Spleen (tissue), 7 donors: ENCODE results near the gene PHB1.

Source experiments
- POLR2A ChIP-seq, 3 donors: fragments of 450-650 bp; IDR thresholded peaks; one replicate each; pipeline ENCODE4 v1.5.1; 2017; ENCODE audit warnings: antibody characterized with exemption in 3 of 3, mild to moderate bottlenecking in 1 of 3
- POLR2AphosphoS5 ChIP-seq, 3 donors: sonication (generic); formaldehyde crosslinking; IDR thresholded peaks; one replicate each; pipeline ENCODE4 v1.5.1; 2017; ENCODE audit warnings: antibody characterized with exemption in 3 of 3
- TF ChIP-seq, protein P1 (sequence below), 11 experiments: fragments of 200-600 bp in 7 of 11; fragments of 450-650 bp in 4 of 11; sonication (generic) in 4 of 11; IDR thresholded peaks in 8 of 11; conservative IDR thresholded peaks in 3 of 11; 1 replicate in 7 of 11; 2 replicates in 4 of 11; pipeline versions ENCODE4 v1.4.0 to v1.8.0; 2016 to 2021; ENCODE audit warnings: antibody characterized with exemption in 11 of 11, inconsistent platforms in 4 of 11, mild to moderate bottlenecking in 1 of 11
- donor health status: DM: no; HTN: no; CAD: no; lungs with moderate emphysema.
- donor health status: DM: no; HTN: no; CAD: no.
- donor health status: DM: no; HTN: no; CAD: no.

DNA sequence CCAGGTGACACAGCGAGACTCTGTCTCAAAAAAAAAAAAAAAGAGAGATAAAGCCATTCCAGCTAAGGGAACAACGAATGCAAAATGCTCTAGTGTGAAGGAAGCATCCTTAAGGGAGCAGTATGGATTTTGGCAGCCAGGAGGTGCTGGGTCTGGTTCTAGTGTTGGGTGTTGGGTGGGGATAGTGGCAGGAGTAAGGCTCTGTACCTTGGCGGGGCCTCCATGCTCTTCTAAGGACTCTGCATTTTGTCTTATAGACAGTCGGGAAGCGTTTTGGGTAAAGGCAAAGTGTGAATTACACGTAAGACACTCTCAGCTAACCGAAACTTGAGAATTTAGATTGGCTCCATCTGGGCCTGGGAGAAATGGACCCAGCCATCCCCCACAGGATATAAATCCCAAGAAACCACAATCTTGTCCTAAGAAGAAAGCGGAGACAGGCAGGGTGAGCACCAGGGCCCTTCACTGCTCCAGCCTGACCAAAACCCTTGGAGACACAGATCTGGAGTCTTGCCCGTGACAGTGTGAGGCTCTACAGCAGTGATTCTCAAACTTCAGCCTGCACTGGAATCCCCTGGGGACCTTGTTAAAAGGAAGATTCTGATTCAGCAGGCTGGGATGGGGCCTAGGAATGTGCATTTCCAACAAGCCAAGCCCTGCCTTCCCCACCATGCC is 33.1 kb upstream of the PHB1 start:
- TF ChIP-seq, protein P1, sequence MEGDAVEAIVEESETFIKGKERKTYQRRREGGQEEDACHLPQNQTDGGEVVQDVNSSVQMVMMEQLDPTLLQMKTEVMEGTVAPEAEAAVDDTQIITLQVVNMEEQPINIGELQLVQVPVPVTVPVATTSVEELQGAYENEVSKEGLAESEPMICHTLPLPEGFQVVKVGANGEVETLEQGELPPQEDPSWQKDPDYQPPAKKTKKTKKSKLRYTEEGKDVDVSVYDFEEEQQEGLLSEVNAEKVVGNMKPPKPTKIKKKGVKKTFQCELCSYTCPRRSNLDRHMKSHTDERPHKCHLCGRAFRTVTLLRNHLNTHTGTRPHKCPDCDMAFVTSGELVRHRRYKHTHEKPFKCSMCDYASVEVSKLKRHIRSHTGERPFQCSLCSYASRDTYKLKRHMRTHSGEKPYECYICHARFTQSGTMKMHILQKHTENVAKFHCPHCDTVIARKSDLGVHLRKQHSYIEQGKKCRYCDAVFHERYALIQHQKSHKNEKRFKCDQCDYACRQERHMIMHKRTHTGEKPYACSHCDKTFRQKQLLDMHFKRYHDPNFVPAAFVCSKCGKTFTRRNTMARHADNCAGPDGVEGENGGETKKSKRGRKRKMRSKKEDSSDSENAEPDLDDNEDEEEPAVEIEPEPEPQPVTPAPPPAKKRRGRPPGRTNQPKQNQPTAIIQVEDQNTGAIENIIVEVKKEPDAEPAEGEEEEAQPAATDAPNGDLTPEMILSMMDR (IDR thresholded peaks at IDR 0.05 in 8 of 11, conservative IDR thresholded peaks at IDR 0.05 in 3 of 11) = no peak
- TF ChIP-seq POLR2A (IDR thresholded peaks at IDR 0.05) (no peak), POLR2AphosphoS5 (IDR thresholded peaks at IDR 0.05) (no peak)
